ENCODE results near the gene HOXA4. TPM values are rescaled to one million over a fixed set of nuclear protein-coding genes. Genes with fewer than 3 reads are reported as not detected.

HOXA4 gene
- polyA plus RNA-seq, 3 donors, result 0.48 TPM; not detected in 2

DNA sequence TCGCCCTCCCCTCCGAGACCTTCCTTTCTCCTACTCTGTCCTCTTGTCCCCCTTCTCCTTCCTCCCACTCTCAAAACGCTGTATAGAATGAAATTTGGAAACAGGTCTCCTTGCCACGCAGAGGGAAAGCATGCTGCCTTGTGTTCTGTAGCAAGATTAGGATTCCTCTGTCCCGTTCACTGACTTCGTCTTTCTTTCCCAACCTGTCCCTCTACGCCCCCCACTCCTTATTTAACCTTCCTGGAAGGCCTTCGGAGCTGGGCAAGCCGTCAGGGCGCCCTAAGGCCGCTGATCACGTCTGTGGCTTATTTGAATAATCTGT, 33.4 kb upstream of the HOXA4 start:
- Mint-ChIP-seq H3K4me1 (peaks cover 67% of the 10 kb centered on the region), H3K36me3 (peaks cover 23 to 40% of the 10 kb centered on the region in 2 donors), H3K27ac (peak overlapping the region in 2 of 7 donors; percentile 37 to 57), H3K9me3 (peaks cover 5 to 51% (median 36%) of the 10 kb centered on the region in 7 donors), H3K4me3 (peak overlapping the region; percentile 72 to 92), H3K27me3 (ENCODE audit: low read depth in 3 of 3) (peaks cover 84 to 93% (median 86%) of the 10 kb centered on the region in 3 donors)
- peaks cover 18 to 35% of the 10 kb centered on the region in 2 donors for H3K9me3 ChIP-seq (replicated peaks in 1 of 2; ENCODE audit: control insufficient read depth in 1 of 2, insufficient read depth in 1 of 2, low read length in 2 of 2)
- H3K27me3 ChIP-seq (ENCODE audit: control insufficient read depth in 2 of 2, insufficient read depth in 2 of 2, low read length in 2 of 2), result peaks cover 57 to 92% of the 10 kb centered on the region in 2 donors
- peak overlapping the region; percentile 32 for H3K9ac ChIP-seq (ENCODE audit: insufficient read depth, low read length, poor library complexity, severe bottlenecking)
- H3K4me3 ChIP-seq (replicated peaks in 1 of 3; ENCODE audit: low read depth in 2 of 3, low read length in 3 of 3), result peak overlapping the region; percentile 17 to 74 (median 40)
- intact Hi-C loops (cut with micrococcal nuclease), result loop anchor here (5.0 to 10.0 kb wide), 4 partner anchors 309 to 797 kb away; no protein-coding TSS in a partner anchor
- TF ChIP-seq, protein P1, sequence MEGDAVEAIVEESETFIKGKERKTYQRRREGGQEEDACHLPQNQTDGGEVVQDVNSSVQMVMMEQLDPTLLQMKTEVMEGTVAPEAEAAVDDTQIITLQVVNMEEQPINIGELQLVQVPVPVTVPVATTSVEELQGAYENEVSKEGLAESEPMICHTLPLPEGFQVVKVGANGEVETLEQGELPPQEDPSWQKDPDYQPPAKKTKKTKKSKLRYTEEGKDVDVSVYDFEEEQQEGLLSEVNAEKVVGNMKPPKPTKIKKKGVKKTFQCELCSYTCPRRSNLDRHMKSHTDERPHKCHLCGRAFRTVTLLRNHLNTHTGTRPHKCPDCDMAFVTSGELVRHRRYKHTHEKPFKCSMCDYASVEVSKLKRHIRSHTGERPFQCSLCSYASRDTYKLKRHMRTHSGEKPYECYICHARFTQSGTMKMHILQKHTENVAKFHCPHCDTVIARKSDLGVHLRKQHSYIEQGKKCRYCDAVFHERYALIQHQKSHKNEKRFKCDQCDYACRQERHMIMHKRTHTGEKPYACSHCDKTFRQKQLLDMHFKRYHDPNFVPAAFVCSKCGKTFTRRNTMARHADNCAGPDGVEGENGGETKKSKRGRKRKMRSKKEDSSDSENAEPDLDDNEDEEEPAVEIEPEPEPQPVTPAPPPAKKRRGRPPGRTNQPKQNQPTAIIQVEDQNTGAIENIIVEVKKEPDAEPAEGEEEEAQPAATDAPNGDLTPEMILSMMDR (IDR thresholded peaks at IDR 0.05), result peak; percentile 12
- 0% methylated on average over 7 of the region's 12 CpGs for WGBS (ENCODE audit: insufficient coverage)
- DNase-seq, result no peak
- peak overlapping the region; percentile 79 for H2AFZ ChIP-seq (ENCODE audit: insufficient read depth, low read depth, low read length, poor library complexity, severe bottlenecking)
- H3K79me2 ChIP-seq (ENCODE audit: insufficient read depth, low read length), result peaks cover 7% of the 10 kb centered on the region
- H3K4me1 ChIP-seq (ENCODE audit: control insufficient read depth in 1 of 2, insufficient read depth in 2 of 2, low read length in 2 of 2), result peaks cover 72 to 88% of the 10 kb centered on the region in 2 donors
- no peaks in the 10 kb centered on the region for H4K20me1 ChIP-seq (ENCODE audit: insufficient read depth, low read length)
- H3K4me2 ChIP-seq (replicated peaks; ENCODE audit: extremely low read depth, low read length, poor library complexity, severe bottlenecking), result peak overlapping the region; percentile 69
- no peak overlapping the region for H3K27ac ChIP-seq (ENCODE audit: low read depth in 1 of 2, low read length in 2 of 2)
- H3K36me3 ChIP-seq (replicated peaks in 1 of 2; ENCODE audit: control insufficient read depth in 1 of 2, insufficient read depth in 2 of 2, low read length in 2 of 2), result no peaks in the 10 kb centered on the region

DNA sequence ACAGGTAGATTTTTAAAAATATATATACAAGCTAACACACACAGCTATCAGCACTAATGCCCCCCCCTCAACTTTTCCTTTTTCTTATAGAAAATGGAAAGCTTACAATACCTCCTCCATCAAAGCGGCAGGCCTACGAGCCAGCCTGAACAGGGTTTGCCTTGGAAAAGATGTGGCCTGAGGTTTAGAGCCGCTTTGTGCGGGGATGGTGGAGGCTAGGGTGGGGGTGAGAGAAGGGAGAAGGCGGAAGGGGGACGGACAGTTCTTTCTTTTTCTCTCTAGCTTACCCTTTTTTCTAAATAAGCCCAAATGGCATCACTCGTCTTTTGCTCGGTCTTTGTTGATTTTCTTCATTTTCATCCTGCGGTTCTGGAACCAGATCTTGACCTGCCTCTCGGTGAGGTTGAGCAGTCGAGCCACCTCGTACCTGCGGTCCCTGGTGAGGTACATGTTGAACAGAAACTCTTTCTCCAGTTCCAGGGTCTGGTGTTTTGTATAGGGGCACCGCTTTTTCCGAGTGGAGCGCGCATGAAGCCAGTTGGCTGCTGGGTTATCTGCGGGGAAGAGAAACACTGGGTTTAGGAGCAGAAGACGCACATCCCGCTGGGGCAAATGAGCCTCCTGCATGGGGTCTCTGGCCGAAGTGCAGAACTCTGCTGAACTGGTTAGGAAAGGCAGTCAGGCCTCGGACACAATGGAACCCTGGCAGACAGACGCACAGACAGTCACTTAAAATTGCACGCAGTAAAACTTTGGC, 32.9 kb upstream of the HOXA4 start:
- H3K4me1 ChIP-seq (ENCODE audit: control insufficient read depth in 1 of 2, insufficient read depth in 2 of 2, low read length in 2 of 2), result peaks cover 71 to 86% of the 10 kb centered on the region in 2 donors
- TF ChIP-seq, protein P1 (IDR thresholded peaks at IDR 0.05), result no peak
- H3K36me3 ChIP-seq (replicated peaks in 1 of 2; ENCODE audit: control insufficient read depth in 1 of 2, insufficient read depth in 2 of 2, low read length in 2 of 2), result no peaks in the 10 kb centered on the region
- Mint-ChIP-seq H3K27me3 (ENCODE audit: low read depth in 3 of 3) (peaks cover 84 to 93% (median 86%) of the 10 kb centered on the region in 3 donors), H3K4me3 (peak overlapping the region; percentile 72 to 92), H3K4me1 (peaks cover 67% of the 10 kb centered on the region), H3K9me3 (peaks cover 3 to 46% (median 35%) of the 10 kb centered on the region in 7 donors), H3K36me3 (peaks cover 18 to 36% of the 10 kb centered on the region in 2 donors), H3K27ac (peak overlapping the region in 2 of 7 donors; percentile 37 to 57)
- peaks cover 7% of the 10 kb centered on the region for H3K79me2 ChIP-seq (ENCODE audit: insufficient read depth, low read length)
- no peak overlapping the region for H3K27ac ChIP-seq (ENCODE audit: low read depth in 1 of 2, low read length in 2 of 2)
- DNase-seq, result no peak
- H3K27me3 ChIP-seq (ENCODE audit: control insufficient read depth in 2 of 2, insufficient read depth in 2 of 2, low read length in 2 of 2), result peaks cover 57 to 92% of the 10 kb centered on the region in 2 donors
- H3K4me3 ChIP-seq (replicated peaks in 1 of 3; ENCODE audit: low read depth in 2 of 3, low read length in 3 of 3), result peak overlapping the region in 1 of 3 experiments; percentile 74
- H3K9ac ChIP-seq (ENCODE audit: insufficient read depth, low read length, poor library complexity, severe bottlenecking), result no peak overlapping the region
- intact Hi-C loops (cut with micrococcal nuclease), result loop anchor here (5.0 to 10.0 kb wide), 4 partner anchors 309 to 796 kb away; no protein-coding TSS in a partner anchor
- peak overlapping the region; percentile 79 for H2AFZ ChIP-seq (ENCODE audit: insufficient read depth, low read depth, low read length, poor library complexity, severe bottlenecking)
- peaks cover 18 to 36% of the 10 kb centered on the region in 2 donors for H3K9me3 ChIP-seq (replicated peaks in 1 of 2; ENCODE audit: control insufficient read depth in 1 of 2, insufficient read depth in 1 of 2, low read length in 2 of 2)
- 5% methylated on average over 15 of the region's 24 CpGs for WGBS (ENCODE audit: insufficient coverage)
- H3K4me2 ChIP-seq (replicated peaks; ENCODE audit: extremely low read depth, low read length, poor library complexity, severe bottlenecking), result peak overlapping the region; percentile 69
- no peaks in the 10 kb centered on the region for H4K20me1 ChIP-seq (ENCODE audit: insufficient read depth, low read length)
